Hippocampal formation (tissue), 2 donors: ENCODE results near the gene ATP6V1B1.
A peak's percentile ranks its signal among the peaks of the same experiment; 100 is the strongest.

ENCODE experiments used
- DNase-seq, 2 donors: peaks; one replicate each; lab custom pipeline; 2025; lab: John Stamatoyannopoulos, UW

ATP6V1B1 gene

DNA sequence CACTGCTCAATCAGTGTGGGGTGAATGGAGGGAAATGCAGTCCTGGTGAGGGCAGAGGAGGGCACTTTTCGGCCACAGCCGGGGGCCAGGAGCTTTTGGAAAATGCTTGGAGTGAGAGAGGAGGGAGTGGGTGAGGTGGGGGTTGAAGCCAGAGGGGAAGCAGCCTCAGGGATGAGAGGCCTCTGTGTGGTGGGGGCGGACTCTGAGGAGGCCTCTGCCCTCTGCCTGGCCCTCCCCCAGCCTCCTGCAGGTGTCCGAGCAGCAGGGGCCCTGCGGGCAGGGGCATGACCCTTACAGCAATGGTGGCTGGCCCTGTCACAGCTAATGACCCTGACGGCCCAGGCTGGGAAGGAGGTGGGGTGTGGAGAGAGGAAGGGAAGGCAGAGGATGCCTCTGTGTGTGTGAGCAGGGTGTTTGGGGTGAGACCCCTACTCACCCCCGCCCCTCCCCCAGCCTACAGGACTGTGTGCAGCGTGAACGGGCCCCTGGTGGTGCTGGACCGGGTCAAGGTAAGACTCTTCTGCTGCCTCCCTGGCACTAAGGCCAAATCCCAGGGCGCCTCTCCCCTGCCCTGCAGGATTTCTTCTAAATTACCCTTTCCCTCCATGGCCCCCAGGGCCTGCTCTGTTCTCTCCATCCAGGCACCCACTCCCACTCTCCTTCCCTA lies 7.6 kb downstream of the ATP6V1B1 start:
- no peak for DNase-seq

DNA sequence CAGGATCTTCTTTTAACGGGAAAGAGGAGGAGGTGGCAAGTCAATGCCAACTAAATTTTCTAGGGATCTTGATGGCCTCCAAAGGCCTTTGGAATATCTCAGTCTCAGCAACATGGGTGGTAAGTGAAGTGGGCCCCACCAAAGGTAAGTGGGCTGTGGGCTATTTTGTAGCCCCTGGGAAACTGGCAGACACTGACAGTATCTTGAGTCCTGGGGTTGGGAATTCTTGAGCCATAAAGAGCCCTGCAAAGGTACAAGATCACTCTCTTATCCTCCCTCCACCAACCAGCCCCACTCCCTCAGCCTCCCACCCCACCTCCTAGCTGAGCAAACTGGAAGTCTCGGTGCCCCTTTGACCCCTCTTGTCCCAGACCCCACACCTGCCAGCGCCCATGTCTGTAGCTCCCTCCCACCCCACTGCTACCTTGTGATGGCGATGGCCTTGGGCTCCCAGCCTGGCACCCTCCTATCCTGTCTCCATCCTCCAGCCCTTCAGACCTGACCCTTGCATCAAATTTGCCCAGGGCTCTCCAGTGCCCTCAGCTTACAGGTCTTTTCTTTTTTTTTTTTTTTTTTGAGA lies 8.5 kb downstream of the ATP6V1B1 start:
- no peak for DNase-seq

DNA sequence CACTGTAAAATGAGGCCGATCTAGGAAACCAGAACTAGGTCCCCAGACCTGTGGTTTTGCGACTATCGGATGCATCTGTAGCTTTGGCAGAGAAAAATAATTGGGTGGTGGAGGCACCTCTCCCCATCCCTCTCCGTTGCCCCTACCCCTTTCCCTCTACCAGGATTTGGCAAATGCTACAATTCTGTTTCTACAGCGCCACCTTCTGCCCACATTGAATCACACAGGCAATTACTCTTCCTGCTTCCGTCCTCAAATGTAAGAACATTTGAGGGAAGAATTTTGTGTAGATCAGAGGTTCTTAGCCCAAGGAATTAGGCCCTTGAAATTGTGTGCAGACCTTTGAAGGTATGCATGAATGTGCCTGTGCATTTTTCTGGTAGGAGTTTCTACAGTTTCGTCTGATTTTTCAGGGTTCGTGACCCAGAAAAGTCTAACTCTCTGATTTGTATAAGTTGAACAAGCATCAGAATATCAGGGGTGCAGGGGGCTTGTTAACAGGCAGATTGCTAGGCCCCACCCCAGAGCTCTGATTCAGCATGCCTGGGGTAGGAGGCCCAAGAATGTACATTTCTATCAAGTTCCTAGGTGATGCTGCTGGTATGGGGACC lies 11.2 kb downstream of the ATP6V1B1 start:
- peak; percentile 17 to 18 for DNase-seq

DNA sequence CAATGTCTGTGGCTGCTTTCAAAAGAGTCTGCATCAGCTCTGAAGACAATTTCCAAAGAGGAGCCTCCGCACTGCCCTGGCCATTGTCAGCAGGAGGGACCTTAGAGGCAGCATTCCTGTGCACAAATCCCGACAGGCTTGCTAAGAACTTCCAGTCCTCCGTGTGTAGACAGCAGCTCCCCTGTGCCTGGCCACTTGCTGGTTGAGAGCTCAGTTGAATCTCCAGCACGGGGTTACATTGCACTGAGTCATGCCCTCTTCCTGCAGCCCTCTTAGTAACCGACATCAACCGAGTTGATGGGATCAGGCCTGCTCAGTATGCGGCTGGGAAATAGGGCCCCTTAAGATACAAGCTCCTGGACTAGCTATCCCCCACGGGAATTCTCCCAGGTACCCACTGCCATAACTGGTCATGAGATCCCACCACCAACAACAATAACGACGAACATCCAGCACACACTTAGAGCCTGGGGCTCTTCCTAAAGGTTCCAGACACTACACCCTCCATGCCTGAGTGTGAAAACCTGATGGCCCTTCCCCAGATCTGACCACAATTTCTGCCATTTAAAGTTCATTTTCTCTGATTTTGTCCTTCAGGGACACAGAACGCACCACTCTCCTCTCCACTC lies 12.0 kb downstream of the ATP6V1B1 start:
- no peak for DNase-seq

DNA sequence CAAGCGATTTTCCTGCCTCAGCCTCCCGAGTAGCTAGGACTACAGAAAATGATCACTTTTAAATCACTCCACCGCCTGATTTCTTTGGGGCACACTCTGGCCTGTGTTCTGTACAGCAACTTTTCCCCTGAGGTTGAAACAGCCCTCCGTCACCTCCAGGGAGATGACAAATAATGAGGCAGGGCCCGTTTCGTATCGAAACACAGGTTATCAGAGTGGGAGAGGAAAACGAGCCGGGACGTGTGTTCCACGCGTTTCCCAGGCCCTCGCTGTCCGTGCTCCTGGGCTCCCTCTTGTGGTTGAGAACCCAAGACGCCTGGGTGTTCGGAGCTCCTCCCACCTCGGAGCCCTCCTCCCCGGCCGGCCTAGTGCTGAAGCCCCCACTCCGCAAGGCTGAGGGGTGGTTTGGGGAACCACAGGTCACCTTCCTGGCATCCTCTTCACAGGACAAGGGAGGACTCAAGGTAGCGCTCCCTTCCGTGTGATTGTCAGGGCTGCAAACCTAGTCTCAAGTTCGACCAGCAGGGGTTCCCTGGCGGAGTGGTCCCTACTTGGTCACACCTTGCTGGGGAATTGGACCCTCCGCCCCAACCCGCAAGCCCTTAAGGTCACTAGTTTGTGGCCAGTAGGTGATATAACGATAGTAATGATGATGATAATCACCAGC lies 12.8 kb downstream of the ATP6V1B1 start:
- peak; percentile 1 to 52 for DNase-seq

DNA sequence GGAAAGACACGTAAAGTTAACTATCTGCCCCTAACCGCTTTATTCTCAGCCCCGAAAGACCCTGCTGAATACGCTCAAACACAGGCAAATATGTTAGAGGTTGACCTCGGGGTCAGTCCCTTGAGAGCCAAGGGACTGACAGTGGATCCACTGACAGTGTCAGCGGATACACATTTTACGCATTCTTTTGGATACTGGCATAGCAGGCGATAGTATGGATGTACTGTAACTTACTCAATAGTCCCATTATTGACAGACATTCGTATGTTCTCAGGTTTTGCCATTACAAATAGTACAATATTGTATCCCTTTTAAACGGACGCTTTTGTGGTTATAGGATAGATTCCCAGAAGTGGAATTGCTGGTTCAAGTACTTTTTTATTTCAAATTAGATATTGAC lies 13.4 kb downstream of the ATP6V1B1 start:
- DNase-seq, result no peak

DNA sequence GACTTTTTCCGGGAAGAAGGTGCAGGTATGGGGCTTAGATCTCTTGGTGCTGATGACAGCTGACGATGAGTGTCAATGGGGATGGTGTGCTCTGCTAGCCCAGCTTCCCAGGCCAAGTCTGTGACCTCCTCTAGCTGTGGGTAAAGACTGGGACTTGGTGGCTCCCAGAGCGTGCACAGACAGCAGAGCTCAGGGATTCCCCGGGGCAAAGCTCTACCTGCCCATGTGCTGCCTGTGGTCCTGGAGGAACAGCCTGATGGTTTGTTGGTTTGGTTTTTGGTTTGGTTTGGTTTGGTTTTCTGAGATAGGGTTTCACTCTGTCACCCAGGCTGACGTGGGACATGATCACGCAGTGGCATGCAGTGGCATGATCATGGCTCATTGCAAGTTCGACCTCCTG lies 19.2 kb downstream of the ATP6V1B1 start:
- DNase-seq, result no peak

DNA sequence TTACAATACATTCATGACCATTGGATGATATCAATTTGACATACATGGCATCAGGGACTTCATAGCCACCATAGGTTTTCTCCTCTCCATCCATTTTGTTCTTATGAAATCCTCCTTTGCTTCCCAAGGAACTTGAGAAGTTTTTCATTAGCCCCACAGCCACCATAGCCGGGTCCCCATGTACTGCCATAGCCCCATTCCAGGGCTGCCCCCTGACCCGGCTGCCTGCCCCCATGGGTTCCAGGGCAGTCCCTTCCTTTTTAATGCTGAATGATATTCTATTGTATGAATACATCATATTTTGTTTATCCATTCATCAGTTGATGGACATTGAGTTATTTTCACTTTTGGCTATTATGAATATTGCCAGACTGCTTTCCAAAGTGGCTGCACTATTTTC lies 20.4 kb downstream of the ATP6V1B1 start:
- no peak for DNase-seq

DNA sequence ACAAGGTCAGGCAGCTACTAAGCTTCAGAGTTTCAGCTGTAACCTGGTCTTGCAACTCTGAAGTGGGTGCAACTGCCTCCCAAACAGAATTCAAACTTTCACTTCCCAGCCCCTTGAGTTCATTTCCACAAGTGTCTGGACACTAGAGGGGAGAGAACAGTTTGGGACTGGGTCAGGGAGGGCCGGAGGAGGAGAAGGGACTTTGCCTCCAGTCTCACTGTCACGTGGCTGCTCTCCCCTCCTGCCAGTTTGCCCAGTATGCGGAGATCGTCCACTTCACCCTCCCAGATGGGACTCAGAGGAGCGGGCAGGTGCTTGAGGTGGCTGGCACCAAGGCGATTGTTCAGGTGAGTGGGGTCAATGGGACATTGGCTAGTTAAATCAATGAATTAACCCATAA lies 22.1 kb downstream of the ATP6V1B1 start:
- DNase-seq, result no peak

DNA sequence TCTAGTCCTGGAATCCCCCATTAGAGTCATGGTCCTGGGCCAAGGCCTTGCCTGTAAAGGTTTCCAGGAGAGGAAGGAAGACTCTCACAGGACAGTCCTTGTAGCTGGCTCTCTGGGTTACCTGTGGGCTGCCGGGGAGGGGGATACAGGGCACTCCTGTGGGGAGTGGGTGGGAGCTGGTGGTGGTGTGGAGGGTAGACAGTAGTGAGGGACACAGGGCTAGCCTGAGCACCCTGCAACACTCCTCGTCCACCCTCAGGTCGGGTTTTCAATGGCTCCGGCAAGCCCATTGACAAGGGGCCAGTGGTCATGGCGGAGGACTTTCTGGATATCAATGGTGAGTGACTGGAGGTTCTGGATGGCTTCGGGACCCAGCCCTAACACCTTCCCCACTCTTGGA lies 23.1 kb downstream of the ATP6V1B1 start:
- no peak for DNase-seq

DNA sequence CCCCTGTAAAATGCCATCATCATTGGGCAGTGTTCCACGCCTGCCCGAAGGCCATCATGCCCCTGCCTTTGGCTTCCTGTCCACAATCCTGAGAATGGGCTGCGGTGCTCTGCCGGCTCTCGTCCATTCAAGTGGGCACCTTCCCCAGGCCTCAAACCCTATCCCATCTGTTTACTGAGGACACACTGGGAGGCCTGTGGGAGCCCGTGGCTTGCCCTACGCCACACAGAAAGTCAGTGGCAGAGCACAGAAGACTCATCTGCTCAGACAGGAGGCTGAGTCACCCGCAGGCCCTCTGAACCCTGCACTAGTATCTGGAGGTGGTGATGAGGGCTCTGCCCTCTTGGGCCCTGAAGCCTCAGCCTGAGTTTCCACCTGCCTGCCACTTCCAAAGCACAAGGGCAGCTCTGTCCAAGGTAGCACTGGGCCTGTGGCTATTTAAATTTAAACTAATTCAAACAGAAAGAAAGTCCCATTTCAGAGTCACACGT lies 23.6 kb downstream of the ATP6V1B1 start:
- DNase-seq, result no peak

DNA sequence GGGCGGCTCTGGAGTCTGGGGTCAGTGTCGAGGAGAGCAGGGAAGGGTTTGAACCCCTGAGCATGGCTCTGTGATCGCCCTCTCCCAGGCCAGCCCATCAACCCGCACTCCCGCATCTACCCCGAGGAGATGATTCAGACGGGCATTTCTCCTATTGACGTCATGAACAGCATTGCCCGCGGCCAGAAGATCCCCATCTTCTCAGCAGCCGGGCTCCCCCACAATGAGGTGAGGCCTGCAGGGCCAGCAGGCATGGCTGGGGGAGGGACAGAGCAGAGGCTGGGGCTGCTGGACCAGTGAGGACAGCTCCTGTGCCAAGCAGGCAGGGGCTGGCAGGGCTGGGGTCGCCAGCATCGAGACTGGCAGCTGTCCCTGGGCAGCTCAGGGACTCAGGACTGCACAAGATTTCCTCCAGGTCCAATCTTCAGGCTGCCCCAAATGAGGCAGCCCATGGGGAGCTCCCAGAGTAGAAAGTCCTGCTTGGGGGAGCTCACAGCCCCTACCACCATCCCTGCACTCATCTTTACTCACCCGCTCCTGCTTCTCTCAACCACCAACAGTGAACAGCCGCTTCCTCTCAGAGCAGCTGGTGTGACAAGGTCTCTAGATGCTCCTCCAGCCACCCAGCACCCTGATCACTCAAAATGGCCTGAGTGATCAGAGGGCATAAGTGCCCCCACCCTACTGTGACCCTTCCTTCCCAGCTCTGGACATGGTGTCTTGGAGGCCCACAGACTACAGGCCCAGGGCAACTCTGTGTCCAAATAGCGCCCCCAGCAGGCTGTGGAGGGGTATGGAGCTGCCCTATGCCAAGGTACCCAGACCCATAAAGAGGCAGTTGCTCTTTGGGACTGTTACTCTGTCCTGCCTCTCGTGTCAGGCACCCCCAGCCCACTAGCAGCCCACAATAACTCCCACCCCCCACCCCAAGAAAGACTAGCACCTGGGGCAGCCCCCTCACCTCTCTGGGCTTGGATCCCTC lies 24.4 kb downstream of the ATP6V1B1 start:
- no peak for DNase-seq

DNA sequence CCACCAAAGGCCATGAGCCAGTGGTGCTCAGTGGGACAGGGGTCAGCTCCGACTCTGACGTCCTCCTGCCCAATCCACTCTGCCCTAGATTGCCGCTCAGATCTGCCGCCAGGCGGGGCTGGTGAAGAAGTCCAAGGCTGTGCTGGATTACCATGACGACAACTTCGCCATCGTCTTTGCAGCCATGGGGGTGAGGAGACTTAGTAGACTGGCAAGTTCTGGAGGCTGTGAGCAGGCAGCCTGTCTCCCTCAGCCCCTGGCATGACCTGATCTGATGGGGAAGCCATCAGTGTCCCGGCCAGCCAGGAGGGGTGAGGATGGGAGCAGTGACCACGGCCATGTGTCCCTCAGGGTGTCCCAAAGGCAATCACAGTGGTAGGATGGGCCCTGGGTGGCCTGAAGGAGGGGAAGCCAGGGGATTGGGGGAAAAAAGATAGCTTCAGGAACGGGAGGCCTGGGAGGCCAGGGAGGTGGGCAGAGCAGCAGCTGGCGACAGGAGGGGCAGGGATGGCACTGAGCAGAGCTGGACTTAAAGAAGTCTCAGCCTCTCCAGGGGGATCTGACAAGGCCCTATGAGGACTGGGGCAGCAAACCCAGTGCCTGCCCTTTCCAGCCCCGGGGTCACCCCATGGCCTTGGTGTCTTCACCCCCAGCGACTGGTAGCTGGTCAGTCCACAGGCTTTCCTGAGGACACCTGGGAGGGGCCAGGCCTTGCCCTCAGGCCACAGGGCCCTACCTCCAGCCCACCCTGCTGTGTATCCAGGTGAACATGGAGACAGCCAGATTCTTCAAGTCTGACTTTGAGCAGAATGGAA lies 25.3 kb downstream of the ATP6V1B1 start:
- no peak for DNase-seq

DNA sequence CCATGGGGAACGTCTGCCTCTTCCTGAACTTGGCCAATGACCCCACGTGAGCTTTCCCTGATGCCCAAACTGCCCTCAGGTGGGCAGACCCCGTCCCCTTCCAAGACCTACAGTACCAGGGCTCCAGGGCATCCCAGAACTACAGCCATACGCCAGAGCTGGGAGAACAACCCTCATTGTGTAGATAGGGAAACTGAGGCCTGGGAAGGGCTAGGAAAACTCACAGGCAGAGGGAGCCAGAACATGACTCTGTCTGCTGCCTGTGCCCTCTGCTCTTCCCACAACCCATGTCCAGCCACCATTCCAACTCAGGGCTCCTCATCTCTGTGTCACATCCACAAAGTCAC lies 25.9 kb downstream of the ATP6V1B1 start:
- DNase-seq, result no peak

DNA sequence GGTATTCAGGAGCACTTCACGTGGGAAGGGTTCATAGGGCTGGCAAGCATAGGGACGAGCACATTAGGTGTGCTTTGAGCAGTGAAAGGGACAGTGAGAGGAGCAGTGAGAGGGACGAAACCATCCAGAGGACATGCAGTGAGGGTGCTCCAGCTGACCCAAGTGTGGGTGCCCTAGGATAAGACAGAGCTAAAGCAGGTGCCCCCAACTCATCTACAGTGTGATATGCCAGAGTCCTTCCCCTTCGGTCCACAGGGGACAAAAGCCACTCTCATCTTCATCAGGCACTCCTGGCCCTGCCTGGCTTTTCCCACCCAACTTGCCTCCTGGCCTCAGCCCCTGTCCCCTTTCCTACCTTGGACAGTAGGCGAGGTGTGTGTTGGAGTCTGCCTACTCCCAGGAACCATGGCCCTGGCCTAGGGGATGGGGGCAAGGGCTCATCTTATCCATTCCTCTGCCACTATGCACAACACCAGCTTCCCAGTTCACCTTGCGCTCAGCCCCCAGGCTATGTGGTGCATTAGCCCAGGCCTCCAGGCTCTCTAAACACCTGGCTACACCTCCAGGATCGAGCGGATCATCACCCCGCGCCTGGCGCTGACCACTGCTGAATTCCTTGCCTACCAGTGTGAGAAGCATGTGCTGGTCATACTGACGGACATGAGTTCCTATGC lies 26.6 kb downstream of the ATP6V1B1 start:
- DNase-seq, result no peak

DNA sequence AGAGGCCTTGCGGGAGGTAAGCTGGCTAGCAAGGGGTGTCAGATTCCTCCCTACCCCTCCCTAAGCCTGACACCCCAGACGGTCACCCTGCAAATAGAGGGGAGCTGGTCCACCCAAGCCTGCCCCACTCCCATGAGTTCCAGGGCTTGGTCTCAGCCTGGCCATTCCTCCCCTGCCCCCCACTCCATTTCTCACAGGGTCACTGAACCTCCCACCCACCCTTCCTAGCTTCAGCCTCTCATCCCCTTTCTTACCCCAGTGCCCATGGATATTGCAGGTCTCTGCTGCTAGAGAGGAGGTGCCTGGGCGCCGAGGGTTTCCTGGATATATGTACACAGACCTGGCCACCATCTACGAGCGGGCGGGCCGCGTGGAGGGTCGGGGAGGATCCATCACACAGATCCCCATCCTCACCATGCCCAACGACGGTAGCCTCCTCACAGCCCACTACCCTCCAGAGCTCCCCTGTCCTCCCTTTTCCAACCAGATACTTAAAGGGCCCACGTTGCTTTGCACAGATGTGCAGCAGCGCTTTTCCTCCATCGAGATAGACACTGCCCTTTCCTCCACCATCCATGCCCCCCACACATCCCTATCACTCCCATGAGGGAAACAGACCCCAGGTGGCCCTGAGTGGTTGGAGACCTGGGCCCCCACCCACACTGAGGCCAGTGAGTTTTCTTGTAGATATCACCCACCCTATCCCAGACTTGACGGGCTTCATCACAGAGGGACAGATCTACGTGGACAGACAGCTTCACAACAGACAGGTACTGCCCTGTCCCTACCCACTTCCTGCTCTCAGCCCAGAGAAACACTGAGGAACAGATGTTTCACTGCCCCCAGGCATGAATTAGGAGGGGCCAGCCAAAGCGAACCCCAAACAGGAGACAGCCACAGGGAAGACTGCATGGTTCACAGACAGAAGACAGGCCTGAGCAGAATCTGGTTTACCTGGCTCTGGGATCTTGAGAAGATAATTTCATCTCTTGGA lies 27.5 kb downstream of the ATP6V1B1 start:
- no peak for DNase-seq

DNA sequence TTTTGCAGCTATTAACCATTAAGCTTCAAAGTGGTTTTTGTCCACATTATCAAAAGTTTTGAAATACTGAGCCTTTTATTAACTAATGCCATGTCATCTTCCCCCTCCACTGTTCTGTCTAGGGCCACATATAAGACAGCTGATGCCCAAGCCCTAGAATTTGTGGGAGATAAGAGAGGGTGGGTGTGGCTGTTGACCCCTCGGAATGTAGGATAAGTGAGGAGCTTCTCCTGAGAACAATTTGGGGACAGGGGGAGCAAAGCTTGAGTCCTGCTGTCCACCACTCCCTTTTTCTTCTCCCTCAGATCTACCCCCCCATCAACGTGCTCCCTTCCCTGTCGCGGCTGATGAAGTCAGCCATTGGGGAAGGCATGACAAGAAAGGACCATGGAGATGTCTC lies 28.4 kb downstream of the ATP6V1B1 start:
- no peak for DNase-seq

DNA sequence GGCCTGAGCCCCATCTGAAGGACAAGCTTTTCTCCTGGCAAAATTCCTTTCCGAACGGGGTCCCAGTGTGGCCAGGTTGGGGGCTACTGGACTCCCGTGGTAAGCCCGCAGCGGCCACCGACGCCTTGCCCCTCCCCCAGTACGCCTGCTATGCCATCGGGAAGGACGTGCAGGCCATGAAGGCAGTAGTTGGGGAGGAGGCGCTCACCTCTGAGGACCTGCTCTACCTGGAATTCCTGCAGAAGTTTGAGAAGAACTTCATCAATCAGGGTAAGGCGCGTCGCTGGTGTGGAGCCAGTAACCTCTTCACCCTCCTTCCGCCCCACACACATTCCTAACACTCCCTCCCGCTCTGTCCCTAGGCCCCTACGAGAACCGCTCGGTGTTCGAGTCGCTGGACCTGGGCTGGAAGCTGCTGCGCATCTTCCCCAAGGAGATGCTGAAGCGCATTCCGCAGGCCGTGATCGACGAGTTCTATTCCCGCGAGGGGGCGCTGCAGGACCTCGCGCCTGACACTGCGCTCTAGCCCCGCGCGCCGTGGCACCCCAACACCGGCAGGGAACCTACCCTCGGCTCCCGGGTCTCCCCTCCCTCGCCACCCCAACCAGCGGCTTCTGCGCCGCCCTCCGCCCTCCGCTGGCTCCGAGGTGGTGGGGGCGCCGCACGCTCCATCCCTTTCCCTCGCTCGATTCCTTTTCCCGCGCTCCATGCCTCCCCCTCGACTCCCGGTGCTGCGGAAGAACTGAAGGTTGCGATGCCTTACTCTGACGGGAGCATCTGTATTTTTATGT lies 29.1 kb downstream of the ATP6V1B1 start:
- DNase-seq, result peak in 1 of 2 donors; percentile 33
